GM23248 (cell line): Measurements from ENCODE around the gene SCD5. TPM values are rescaled to one million over a fixed set of nuclear protein-coding genes. Genes with fewer than 3 reads are reported as not detected.

Source experiments
- DNase-seq: peaks from one replicate; pipeline ENCODE4 v3.0.0-alpha.2; 2015
- H2AFZ ChIP-seq: fragments of 200-600 bp; sonication (generic); 2 replicates; pipeline ENCODE4 v1.6.1; 2016; ENCODE audit warnings: antibody characterized with exemption
- H3F3A ChIP-seq: fragments of 200-600 bp; sonication (generic); 2 replicates; pipeline ENCODE4 v1.6.1; 2016; ENCODE audit warnings: mild to moderate bottlenecking, antibody characterized with exemption, mixed run types; ENCODE audit not compliant: insufficient read depth
- H3K27ac ChIP-seq: fragments of 200-600 bp; sonication (generic); 2 replicates; pipeline ENCODE4 v1.5.1; 2016; ENCODE audit warnings: mild to moderate bottlenecking
- H3K27me3 ChIP-seq: fragments of 200-600 bp; sonication (generic); replicated peaks from 2 replicates; pipeline ENCODE4 v1.6.1; 2016; ENCODE audit warnings: mild to moderate bottlenecking; ENCODE audit not compliant: insufficient read depth
- H3K36me3 ChIP-seq: fragments of 200-600 bp; sonication (generic); 2 replicates; pipeline ENCODE4 v1.6.1; 2016; ENCODE audit warnings: low read depth, mild to moderate bottlenecking
- H3K4me1 ChIP-seq: fragments of 200-600 bp; sonication (generic); 2 replicates; pipeline ENCODE4 v1.6.1; 2016; ENCODE audit warnings: mild to moderate bottlenecking; ENCODE audit not compliant: insufficient read depth
- H3K4me2 ChIP-seq: fragments of 200-600 bp; sonication (generic); one replicate; pipeline ENCODE4 v1.6.1; 2016; ENCODE audit warnings: mild to moderate bottlenecking; ENCODE audit not compliant: unreplicated experiment
- H3K4me3 ChIP-seq: fragments of 200-600 bp; sonication (generic); 2 replicates; pipeline ENCODE4 v1.5.1; 2016; ENCODE audit warnings: mild to moderate bottlenecking
- H3K79me2 ChIP-seq: fragments of 200-600 bp; sonication (generic); 2 replicates; pipeline ENCODE4 v1.6.1; 2016; ENCODE audit warnings: mild to moderate bottlenecking; ENCODE audit not compliant: insufficient read depth
- H3K9ac ChIP-seq: fragments of 200-600 bp; sonication (generic); 2 replicates; pipeline ENCODE4 v1.6.1; 2016; ENCODE audit warnings: mild to moderate bottlenecking
- H3K9me2 ChIP-seq: fragments of 200-600 bp; sonication (generic); 2 replicates; pipeline ENCODE4 v1.6.1; 2016; ENCODE audit warnings: mixed run types, mild to moderate bottlenecking, moderate library complexity; ENCODE audit not compliant: insufficient read depth
- H3K9me3 ChIP-seq: fragments of 200-600 bp; sonication (generic); one replicate; pipeline ENCODE4 v1.6.1; 2017; ENCODE audit warnings: low read depth
- H4K20me1 ChIP-seq: fragments of 200-600 bp; sonication (generic); 2 replicates; pipeline ENCODE4 v1.6.0; 2016; ENCODE audit not compliant: insufficient read depth
- EZH2 ChIP-seq: fragments of 200-600 bp; sonication (generic); IDR thresholded peaks from 2 replicates; pipeline ENCODE4 v1.6.1; 2018; ENCODE audit warnings: antibody characterized with exemption, mild to moderate bottlenecking; ENCODE audit not compliant: insufficient read depth, poor library complexity, severe bottlenecking
- EZH2phosphoT487 ChIP-seq: fragments of 200-600 bp; sonication (generic); IDR thresholded peaks from 2 replicates; pipeline ENCODE4 v1.6.1; 2018; ENCODE audit warnings: antibody characterized with exemption, moderate library complexity, mild to moderate bottlenecking, low read depth; ENCODE audit not compliant: insufficient read depth
- WGBS, 2 experiments: methylation state at CpG; one replicate each; pipeline ENCODE4 v1.1.6; 2015 to 2017; ENCODE audit warnings: low lambda C conversion rate in 2 of 2, low coverage in 1 of 2; ENCODE audit errors: missing lambda C conversion rate in 2 of 2; 5-methylcytosine and 5-hydroxymethylcytosine counted together
- in situ Hi-C: fragments of 300-500 bp; cut with MboI; formaldehyde crosslinking; loops from 2 replicates; pipeline ENCODE4 v1.15.0; 2020
- microRNA counts: library from miRNA; unstranded; fragments of <30 nt; microRNA quantifications from one replicate; lab custom pipeline; 2016
- microRNA-seq: library from miRNA; unstranded; fragments of <30 nt; microRNA quantifications from one replicate; pipeline ENCODE4, GENCODE V29; 2016; ENCODE audit warnings: borderline number of aligned reads
- polyA plus RNA-seq: library from polyadenylated mRNA; unstranded; fragments of >200 nt; fragmentation: Nextera tagmentation; extraction: Ambion mirVana; gene quantifications from 2 replicates; pipeline ENCODE4 v1.2.1, GENCODE V29; 2016
- small RNA-seq: library from RNA; depleted of rRNA; stranded (forward); fragments of <200 nt; gene quantifications from one replicate; pipeline ENCODE3, GENCODE V24; 2014; ENCODE audit warnings: low read depth, low replicate concordance
- total RNA-seq: library from RNA; depleted of rRNA; stranded (reverse); fragments of >200 nt; shearing (Covaris generic); gene quantifications from 2 replicates; pipeline ENCODE4 v1.2.3, GENCODE V29; 2014; rRNA removed

Gene SCD5
- total and polyA plus RNA-seq, 2 experiments from 2014 or later, result 12.5 to 39.8 TPM

DNA sequence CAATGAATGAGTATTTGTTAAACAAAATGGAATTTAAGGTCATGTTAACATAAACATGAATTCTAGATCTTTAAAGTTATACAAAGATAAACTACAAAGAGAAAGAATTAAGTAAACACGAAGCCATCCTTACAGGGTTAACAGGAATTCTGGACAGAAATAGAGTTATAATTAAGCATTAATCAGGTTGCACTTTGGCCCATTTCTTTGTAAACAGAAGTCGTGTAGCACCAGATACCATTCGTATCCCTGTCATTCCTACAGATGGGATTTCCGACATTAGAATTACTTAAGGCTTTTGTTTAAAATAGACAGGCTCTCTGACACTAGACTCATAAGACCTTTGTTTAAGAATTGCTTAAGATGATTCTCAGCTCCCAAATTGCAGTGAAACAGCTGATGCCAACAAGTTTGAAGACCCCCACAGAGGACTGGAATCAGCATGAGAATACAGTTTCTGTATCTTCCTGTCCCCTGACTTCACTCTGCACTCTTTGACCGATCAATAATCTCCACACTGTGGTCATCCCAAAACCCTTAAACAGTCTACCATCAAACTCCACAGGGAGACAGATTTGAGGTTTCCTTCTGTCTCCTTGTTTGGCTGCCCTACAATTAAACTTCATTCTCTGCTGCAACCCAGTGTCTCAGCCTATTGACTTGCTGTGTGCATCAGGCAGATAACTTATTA, 214.6 kb downstream of the SCD5 start:
- H3K27ac ChIP-seq, result no peak overlapping the region
- H3F3A ChIP-seq, result no peaks in the 10 kb centered on the region
- no peak overlapping the region for H2AFZ ChIP-seq
- WGBS, 2 experiments, result 51 to 54% methylated on average over 5 of the region's 5 CpGs
- no peak overlapping the region for H3K4me3 ChIP-seq
- no peaks in the 10 kb centered on the region for H4K20me1 ChIP-seq
- TF ChIP-seq EZH2 (no peak), EZH2phosphoT487 (no peak)
- no peak overlapping the region for H3K4me2 ChIP-seq
- no peaks in the 10 kb centered on the region for H3K36me3 ChIP-seq
- H3K9me2 ChIP-seq, result no peaks in the 10 kb centered on the region
- no peaks in the 10 kb centered on the region for H3K4me1 ChIP-seq
- DNase-seq, result no peak
- peaks cover 4% of the 10 kb centered on the region; the same call in 1 of the 2 replicates for H3K27me3 ChIP-seq
- H3K79me2 ChIP-seq, result no peaks in the 10 kb centered on the region
- in situ Hi-C loops, result no loop called here
- no peaks in the 10 kb centered on the region for H3K9me3 ChIP-seq
- no peak overlapping the region for H3K9ac ChIP-seq

DNA sequence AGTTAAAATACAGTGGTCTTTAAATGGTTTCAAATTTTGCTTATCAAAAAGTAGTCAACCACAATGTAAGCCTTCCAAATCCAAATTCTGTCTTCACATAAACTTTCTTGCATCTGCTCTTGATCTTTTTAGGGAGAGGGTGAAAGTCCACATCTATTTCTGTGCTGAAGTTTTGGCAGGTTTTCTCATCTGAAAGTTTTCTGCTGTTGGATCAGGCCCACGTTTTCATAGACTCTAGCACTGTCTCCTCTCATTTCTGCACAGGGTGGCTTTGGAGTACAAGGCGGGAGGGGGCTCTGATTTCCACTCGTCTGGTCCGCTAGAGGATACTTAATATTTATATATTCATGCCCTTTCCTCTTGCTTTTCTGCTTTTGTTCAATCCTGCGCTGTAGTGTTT, 218.7 kb downstream of the SCD5 start:
- DNase-seq, result no peak
- Histone ChIP-seq H3K4me2 (no peak overlapping the region), H3K36me3 (no peaks in the 10 kb centered on the region), H3K4me3 (no peak overlapping the region), H3K9ac (no peak overlapping the region), H3F3A (no peaks in the 10 kb centered on the region), H3K9me3 (no peaks in the 10 kb centered on the region), H3K27me3 (peaks cover 4% of the 10 kb centered on the region; the same call in 1 of the 2 replicates), H2AFZ (no peak overlapping the region), H4K20me1 (no peaks in the 10 kb centered on the region), H3K27ac (no peak overlapping the region), H3K79me2 (no peaks in the 10 kb centered on the region), H3K4me1 (no peaks in the 10 kb centered on the region), H3K9me2 (no peaks in the 10 kb centered on the region)
- WGBS, 2 experiments, result 41 to 45% methylated on average over 5 of the region's 5 CpGs
- TF ChIP-seq EZH2 (no peak), EZH2phosphoT487 (no peak)
- in situ Hi-C loops, result no loop called here

MicroRNAs encoded within 50 kb of the gene (microRNA counts, 767-probe panel; counts per million panel counts)
- 447 counts per million, percentile 86 among the panel's probes with 10 or more counts for microRNA hsa-miR-575 (lab: Ali Mortazavi, UCI)

Small RNA genes within 50 kb of the gene (microRNA-seq; reads per million reads assigned to microRNA genes)
- not detected for gene MIR575

Small RNA genes within 50 kb of the gene (small RNA-seq; reads per million reads assigned to genes)
- not detected for gene MIR575

Other genes with a start within 250 kb of the SCD5 start
- under 0.01 and 0.22 TPM in 2 replicates for gene TMEM150C, start 236.8 kb downstream of the SCD5 start, total RNA-seq
- 0.44 and 0.84 TPM in 2 replicates for gene TMEM150C, start 236.8 kb downstream of the SCD5 start, polyA plus RNA-seq
- 308 and 357 TPM in 2 replicates for gene SEC31A, start 92.4 kb upstream of the SCD5 start, total RNA-seq
- 314 and 315 TPM in 2 replicates for gene SEC31A, start 92.4 kb upstream of the SCD5 start, polyA plus RNA-seq
- 1.6 and 3.9 TPM in 2 replicates for gene THAP9, start 101.9 kb upstream of the SCD5 start, total RNA-seq
- gene THAP9, start 101.9 kb upstream of the SCD5 start, polyA plus RNA-seq, result 1.3 and 2.0 TPM in 2 replicates
- gene LIN54, start 212.0 kb upstream of the SCD5 start, total RNA-seq, result 10.4 and 13.3 TPM in 2 replicates
- gene LIN54, start 212.0 kb upstream of the SCD5 start, polyA plus RNA-seq, result 6.4 and 6.8 TPM in 2 replicates
- gene COPS4, start 236.4 kb upstream of the SCD5 start, total RNA-seq, result 69.2 and 83.7 TPM in 2 replicates
- gene COPS4, start 236.4 kb upstream of the SCD5 start, polyA plus RNA-seq, result 67.0 and 74.0 TPM in 2 replicates